PC-9 (cell line): Measurements from ENCODE around the gene MED29. TPM values are rescaled to one million over a fixed set of nuclear protein-coding genes. Genes with fewer than 3 reads are reported as not detected.

Source experiments
- BruUV-seq: library from RNA; stranded (reverse); fragments of 400-500 nt; replicated peaks from 2 replicates; lab custom pipeline; 2021; lab: Mats Ljungman, UMichigan
- CTCF ChIA-PET: fragments of 300-600 bp; sonication (Branson Sonifier 250); formaldehyde crosslinking; loops from one replicate; lab custom pipeline; 2022; ENCODE audit warnings: antibody characterized with exemption; lab: Charles Lee
- POLR2A ChIA-PET: fragments of 300-600 bp; sonication (Branson Sonifier 250); formaldehyde crosslinking; loops from one replicate; lab custom pipeline; 2022; ENCODE audit warnings: antibody characterized with exemption; ENCODE audit not compliant: unreplicated experiment; lab: Charles Lee
- DNase-seq, 2 experiments: peaks; one replicate each; pipeline versions ENCODE4 v3.0.0 to v3.0.0-alpha.2; 2015 to 2022; ENCODE audit warnings: mixed read lengths in 1 of 2
- H2AFZ ChIP-seq: fragments of 200-600 bp; sonication (generic); 2 replicates; pipeline ENCODE4 v1.8.1; 2017; ENCODE audit warnings: antibody characterized with exemption
- H3F3A ChIP-seq: fragments of 200-600 bp; sonication (generic); 2 replicates; pipeline ENCODE4 v1.8.1; 2017; ENCODE audit warnings: antibody characterized with exemption, mild to moderate bottlenecking, low read depth; ENCODE audit not compliant: insufficient read depth
- H3K27ac ChIP-seq: fragments of 200-600 bp; sonication (generic); 2 replicates; pipeline ENCODE4 v1.6.1; 2016; ENCODE audit warnings: mixed run types
- H3K27me3 ChIP-seq: fragments of 200-600 bp; sonication (generic); 2 replicates; pipeline ENCODE4 v1.6.1; 2016; ENCODE audit warnings: low read depth, mixed run types; ENCODE audit not compliant: insufficient read depth
- H3K36me3 ChIP-seq: fragments of 200-600 bp; sonication (generic); 2 replicates; pipeline ENCODE4 v1.6.1; 2016; ENCODE audit warnings: low read depth, mixed run types
- H3K4me1 ChIP-seq: fragments of 200-600 bp; sonication (generic); replicated peaks from 2 replicates; pipeline ENCODE4 v1.6.1; 2016; ENCODE audit warnings: mixed run types; ENCODE audit not compliant: insufficient read depth
- H3K4me2 ChIP-seq: fragments of 200-600 bp; sonication (generic); 2 replicates; pipeline ENCODE4 v1.6.1; 2017; ENCODE audit warnings: mixed run types
- H3K4me3 ChIP-seq: fragments of 200-600 bp; sonication (generic); 2 replicates; pipeline ENCODE4 v1.6.1; 2016; ENCODE audit warnings: mixed run types
- H3K79me2 ChIP-seq: fragments of 200-600 bp; sonication (generic); 2 replicates; pipeline ENCODE4 v1.6.1; 2017; ENCODE audit warnings: low read depth, mixed run types
- H3K9me2 ChIP-seq: fragments of 200-600 bp; sonication (generic); 2 replicates; pipeline ENCODE4 v1.8.1; 2017; ENCODE audit warnings: mild to moderate bottlenecking; ENCODE audit not compliant: insufficient read depth
- H3K9me3 ChIP-seq: fragments of 200-600 bp; sonication (generic); 2 replicates; pipeline ENCODE4 v1.8.1; 2016; ENCODE audit warnings: low read depth; ENCODE audit not compliant: insufficient read depth
- H4K20me1 ChIP-seq: fragments of 200-600 bp; sonication (generic); 2 replicates; pipeline ENCODE4 v1.8.1; 2017; ENCODE audit not compliant: insufficient read depth
- EZH2 ChIP-seq: fragments of 200-600 bp; sonication (generic); IDR thresholded peaks from 2 replicates; pipeline ENCODE4 v1.8.0; 2017; ENCODE audit warnings: antibody characterized with exemption, low read depth
- intact Hi-C: fragments of 100-400 bp; cut with micrococcal nuclease; formaldehyde crosslinking; loops from one replicate; pipeline ENCODE4 v1.10.0; 2022; ENCODE audit not compliant: unreplicated experiment
- total RNA-seq: library from RNA; stranded (reverse); gene quantifications from 2 replicates; pipeline ENCODE4 v1.2.3, GENCODE V29; 2021
- TF ChIP-seq, protein P1 (sequence below): fragments of 200-600 bp; sonication (generic); conservative IDR thresholded peaks from 2 replicates; pipeline ENCODE4 v1.6.1; 2017; ENCODE audit warnings: mixed run types, antibody characterized with exemption, mild to moderate bottlenecking, moderate library complexity

The MED29 gene
- total RNA-seq, 1 experiment from 2014 or later, result 30.9 TPM

DNA sequence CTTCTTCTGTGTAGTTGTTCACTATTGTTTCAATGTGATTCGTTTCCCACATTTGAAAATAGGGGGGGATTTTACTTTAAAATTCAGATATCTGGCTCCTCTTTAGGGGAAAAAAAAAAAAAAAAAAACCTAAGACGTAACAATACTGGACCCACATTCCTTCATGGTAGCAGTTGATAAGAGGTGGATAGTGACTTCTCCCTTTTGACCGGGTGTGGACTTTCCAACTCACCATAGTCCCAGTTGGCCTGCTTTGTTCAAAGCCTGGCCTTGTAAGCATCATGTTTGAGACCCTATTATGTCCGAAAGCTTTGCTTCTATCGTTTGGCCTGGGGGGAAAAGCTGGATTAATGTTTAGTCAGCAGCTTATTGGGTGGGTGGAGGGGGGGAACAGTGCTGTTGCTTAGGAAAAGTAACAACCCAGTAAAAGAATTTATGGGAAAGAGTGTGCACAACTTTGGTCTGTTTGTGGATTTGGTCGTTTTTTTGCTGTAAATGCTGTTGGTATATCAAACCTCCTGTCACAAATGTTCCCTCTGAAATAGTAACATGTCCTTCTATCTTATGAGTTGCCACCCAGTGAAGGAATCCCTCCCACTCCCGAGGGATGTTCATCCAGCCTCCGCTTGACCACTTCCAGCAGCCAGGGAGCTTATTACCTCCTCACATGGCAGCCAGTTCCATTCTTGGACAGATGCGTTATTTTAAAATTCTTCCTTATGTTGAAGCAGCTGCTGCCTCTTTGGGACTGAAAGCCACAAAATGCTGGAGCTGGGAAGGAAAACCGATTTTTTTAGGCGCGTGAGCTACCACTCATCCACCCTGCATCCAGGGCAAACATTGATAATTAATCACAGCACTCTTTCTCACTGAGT is 38.6 kb upstream of the MED29 start:
- no peaks in the 10 kb centered on the region for H3K9me2 ChIP-seq
- BruUV-seq, result no TSS peak
- no peak for TF ChIP-seq EZH2
- TF ChIP-seq, protein P1, sequence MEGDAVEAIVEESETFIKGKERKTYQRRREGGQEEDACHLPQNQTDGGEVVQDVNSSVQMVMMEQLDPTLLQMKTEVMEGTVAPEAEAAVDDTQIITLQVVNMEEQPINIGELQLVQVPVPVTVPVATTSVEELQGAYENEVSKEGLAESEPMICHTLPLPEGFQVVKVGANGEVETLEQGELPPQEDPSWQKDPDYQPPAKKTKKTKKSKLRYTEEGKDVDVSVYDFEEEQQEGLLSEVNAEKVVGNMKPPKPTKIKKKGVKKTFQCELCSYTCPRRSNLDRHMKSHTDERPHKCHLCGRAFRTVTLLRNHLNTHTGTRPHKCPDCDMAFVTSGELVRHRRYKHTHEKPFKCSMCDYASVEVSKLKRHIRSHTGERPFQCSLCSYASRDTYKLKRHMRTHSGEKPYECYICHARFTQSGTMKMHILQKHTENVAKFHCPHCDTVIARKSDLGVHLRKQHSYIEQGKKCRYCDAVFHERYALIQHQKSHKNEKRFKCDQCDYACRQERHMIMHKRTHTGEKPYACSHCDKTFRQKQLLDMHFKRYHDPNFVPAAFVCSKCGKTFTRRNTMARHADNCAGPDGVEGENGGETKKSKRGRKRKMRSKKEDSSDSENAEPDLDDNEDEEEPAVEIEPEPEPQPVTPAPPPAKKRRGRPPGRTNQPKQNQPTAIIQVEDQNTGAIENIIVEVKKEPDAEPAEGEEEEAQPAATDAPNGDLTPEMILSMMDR, result no peak
- no peak for DNase-seq
- H3K27ac ChIP-seq, result no peak overlapping the region
- H3K4me2 ChIP-seq, result no peak overlapping the region
- intact Hi-C loops, result no loop called here
- ChIA-PET CTCF (interaction anchor here (0.7 to 1.2 kb wide), 3 partner anchors 10 to 43 kb away, joined by 3 to 4 read pairs (median 3); partner anchors contain the start of gene SAMD4B), POLR2A (interaction anchor here (0.6 to 0.7 kb wide), 2 partner anchors 66 to 103 kb away, joined by 3 to 27 read pairs; no protein-coding TSS in a partner anchor)
- peaks cover 15% of the 10 kb centered on the region for H4K20me1 ChIP-seq
- H3K79me2 ChIP-seq, result peaks cover 10% of the 10 kb centered on the region; the same call in 1 of the 2 replicates
- no peaks in the 10 kb centered on the region for H3F3A ChIP-seq
- H3K4me3 ChIP-seq, result no peak overlapping the region
- no peak overlapping the region for H2AFZ ChIP-seq
- no peaks in the 10 kb centered on the region for H3K4me1 ChIP-seq
- no peaks in the 10 kb centered on the region for H3K9me3 ChIP-seq
- no peaks in the 10 kb centered on the region for H3K27me3 ChIP-seq
- 0 out of 2 replicates have a peak, but pooled peaks cover 28% of the 10 kb centered on the region for H3K36me3 ChIP-seq

DNA sequence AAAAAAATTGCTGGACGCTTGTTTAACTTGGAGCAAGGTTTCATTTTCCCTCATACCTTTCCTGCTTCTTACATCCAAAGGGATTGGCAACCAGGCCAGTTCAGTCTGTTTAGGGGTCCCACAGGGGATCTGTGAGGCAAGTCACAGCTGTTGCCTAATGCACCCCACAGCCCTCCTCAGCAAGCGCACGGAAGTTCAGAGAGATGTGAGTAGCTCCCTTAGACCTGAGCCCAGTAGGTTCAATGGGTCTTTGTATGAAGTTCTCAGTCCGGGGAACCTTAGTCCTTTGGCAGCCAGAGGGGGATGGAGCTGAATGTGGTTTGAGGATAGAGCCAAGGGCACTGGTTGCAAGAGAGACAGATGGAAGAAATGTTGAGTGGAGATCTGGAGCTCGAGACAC is 35.9 kb upstream of the MED29 start:
- CTCF ChIA-PET, result no interaction called here
- no peak for TF ChIP-seq EZH2
- TF ChIP-seq, protein P1, result no peak
- BruUV-seq, result no TSS peak
- Histone ChIP-seq H3K36me3 (0 out of 2 replicates have a peak, but pooled peaks cover 29% of the 10 kb centered on the region), H3K27me3 (no peaks in the 10 kb centered on the region), H3F3A (peaks cover 4% of the 10 kb centered on the region; the same call in 1 of the 2 replicates), H3K27ac (no peak overlapping the region), H3K9me3 (no peaks in the 10 kb centered on the region), H4K20me1 (no peaks in the 10 kb centered on the region; the same call in none of the 2 replicates), H3K79me2 (no peaks in the 10 kb centered on the region), H3K4me2 (no peak overlapping the region), H3K4me1 (no peaks in the 10 kb centered on the region), H3K9me2 (no peaks in the 10 kb centered on the region), H2AFZ (no peak overlapping the region), H3K4me3 (no peak overlapping the region)
- POLR2A ChIA-PET, result interaction anchor here (0.7 kb wide), 1 partner anchor 72 kb away, joined by 3 read pairs; no protein-coding TSS in a partner anchor
- intact Hi-C loops, result no loop called here
- no peak for DNase-seq

DNA sequence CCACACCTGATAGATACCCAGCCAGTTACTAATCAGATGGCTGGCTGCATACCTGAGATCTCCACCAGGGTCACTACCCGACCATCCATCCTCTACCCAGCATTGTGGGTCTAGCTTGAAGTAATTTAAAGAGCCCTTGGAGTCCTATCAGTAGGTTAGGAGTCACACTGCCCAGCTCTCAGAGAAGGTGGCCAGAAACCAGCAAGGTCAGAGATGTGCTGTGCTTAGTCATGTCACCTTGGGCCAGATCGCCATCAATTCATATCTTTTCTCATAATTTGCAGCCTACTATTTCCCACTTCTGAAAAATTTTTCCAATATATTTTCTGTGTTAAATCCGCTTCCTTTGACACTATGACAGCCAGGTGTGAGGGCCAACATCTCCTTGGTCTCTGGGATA is 35.1 kb upstream of the MED29 start:
- intact Hi-C loops, result no loop called here
- CTCF ChIA-PET, result no interaction called here
- TF ChIP-seq, protein P1, result no peak
- TF ChIP-seq EZH2, result no peak
- H3K36me3 ChIP-seq, result 0 out of 2 replicates have a peak, but pooled peaks cover 31% of the 10 kb centered on the region
- no peaks in the 10 kb centered on the region for H3K27me3 ChIP-seq
- no peaks in the 10 kb centered on the region; the same call in none of the 2 replicates for H4K20me1 ChIP-seq
- H2AFZ ChIP-seq, result no peak overlapping the region
- H3K9me3 ChIP-seq, result no peaks in the 10 kb centered on the region
- no peaks in the 10 kb centered on the region for H3K4me1 ChIP-seq
- H3K79me2 ChIP-seq, result no peaks in the 10 kb centered on the region
- H3K27ac ChIP-seq, result no peak overlapping the region
- H3F3A ChIP-seq, result peaks cover 4% of the 10 kb centered on the region; the same call in 1 of the 2 replicates
- H3K9me2 ChIP-seq, result no peaks in the 10 kb centered on the region
- no peak overlapping the region for H3K4me3 ChIP-seq
- POLR2A ChIA-PET, result no interaction called here
- no peak overlapping the region for H3K4me2 ChIP-seq
- BruUV-seq, result no TSS peak
- no peak for DNase-seq
